HG03135 (cell line): Measurements from ENCODE around the gene DTL.

Source experiments
- ATAC-seq: cut with Tn5 transposase; IDR thresholded peaks from one replicate; pipeline ENCODE4 v1.9.1; 2021; ENCODE audit warnings: mild to moderate bottlenecking, moderate library complexity; ENCODE audit not compliant: unreplicated experiment

DTL gene

GRCh38 chr1:212121779-212122178 is 86.2 kb downstream of the DTL start:
- no peak for ATAC-seq

DNA sequence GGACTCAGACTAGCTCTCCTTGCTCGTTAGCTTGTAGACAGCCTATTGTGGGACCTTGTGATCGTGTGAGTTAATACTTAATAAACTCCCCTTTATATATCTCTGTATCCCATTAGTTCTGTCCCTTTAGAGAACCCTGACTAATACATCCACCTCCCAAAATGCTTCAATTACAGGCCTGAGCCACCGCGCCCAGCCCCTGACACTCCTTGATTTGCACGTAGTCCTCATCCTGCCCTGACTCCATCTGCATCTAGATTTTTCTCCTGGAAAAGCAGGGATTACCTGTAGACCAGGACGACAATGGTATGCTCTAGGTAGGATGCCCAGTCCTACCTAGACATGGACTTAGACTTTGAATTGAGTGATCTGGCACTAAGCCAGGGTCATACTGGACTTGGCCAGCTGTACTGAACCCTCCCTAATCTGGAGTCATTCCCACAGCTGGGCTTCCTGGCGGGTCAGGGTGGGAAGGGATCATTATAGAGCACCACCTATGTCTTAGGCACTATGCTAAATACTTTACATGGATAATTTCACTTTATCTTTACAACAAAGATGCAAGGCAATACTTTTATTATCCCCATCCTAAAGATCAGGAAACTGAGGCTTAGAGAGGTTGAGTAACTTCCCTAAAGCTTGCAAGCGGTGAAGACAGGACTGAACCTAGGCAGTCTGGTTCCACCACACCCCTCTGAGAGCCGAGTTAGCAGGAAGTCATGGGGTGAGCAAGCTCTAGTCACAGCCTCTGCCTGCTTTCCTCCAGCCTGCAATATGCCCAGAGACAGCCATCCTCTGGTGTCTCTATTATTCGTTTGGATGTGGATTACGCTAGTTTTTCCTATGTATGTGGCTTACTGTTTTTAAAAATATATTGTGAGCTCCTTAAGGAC is 89.4 kb downstream of the DTL start:
- no peak for ATAC-seq

- no peak for ATAC-seq
Observed at GRCh38 chr1:212125654-212126053, 90.1 kb downstream of the DTL start.

- ATAC-seq = no peak
Observed at GRCh38 chr1:212127221-212127620, 91.7 kb downstream of the DTL start.

- ATAC-seq = no peak
Observed at GRCh38 chr1:212129781-212130180, 94.2 kb downstream of the DTL start.

GRCh38 chr1:212132025-212132424 is 96.5 kb downstream of the DTL start:
- ATAC-seq = no peak

DNA sequence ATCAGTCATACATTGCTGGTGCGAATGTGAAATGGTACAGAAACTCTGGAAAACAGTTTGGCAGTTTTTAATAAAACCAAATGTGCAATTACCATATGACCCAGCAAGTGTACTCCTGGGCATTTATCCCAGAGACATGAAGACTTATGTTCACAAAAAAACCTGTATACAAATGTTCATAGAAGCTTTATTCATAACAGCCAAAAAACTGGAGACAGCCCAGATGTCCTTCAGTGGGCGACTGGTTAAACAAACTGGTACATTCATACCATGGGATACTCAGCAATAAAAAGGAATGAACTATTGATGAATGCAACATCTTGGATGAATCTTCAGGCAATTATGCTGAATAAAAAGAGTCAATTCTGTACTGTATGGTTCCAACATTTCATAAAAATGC is 97.8 kb downstream of the DTL start:
- no peak for ATAC-seq

GRCh38 chr1:212135166-212135565 is 99.6 kb downstream of the DTL start:
- ATAC-seq = no peak

GRCh38 chr1:212137854-212138253 is 102.3 kb downstream of the DTL start:
- no peak for ATAC-seq

DNA sequence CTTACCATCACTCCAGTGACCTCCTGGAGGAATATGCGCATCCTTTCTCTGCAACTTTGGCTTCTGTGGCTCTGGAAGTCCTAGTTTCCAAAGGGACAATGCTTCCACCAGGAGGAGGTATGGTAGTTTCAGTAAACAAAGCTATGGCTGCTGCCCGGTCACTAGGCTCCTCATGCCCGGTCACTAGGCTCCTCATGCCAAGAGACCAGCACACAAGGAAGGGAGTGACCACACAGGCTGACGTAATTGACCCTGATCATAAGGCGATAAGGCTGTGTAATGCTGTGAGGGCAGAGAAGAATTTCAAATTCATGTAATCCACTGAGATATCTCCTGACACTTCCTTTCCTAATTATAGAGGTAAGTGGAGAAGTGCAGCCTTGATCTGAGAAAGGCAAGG is 102.9 kb downstream of the DTL start:
- ATAC-seq = no peak

DNA sequence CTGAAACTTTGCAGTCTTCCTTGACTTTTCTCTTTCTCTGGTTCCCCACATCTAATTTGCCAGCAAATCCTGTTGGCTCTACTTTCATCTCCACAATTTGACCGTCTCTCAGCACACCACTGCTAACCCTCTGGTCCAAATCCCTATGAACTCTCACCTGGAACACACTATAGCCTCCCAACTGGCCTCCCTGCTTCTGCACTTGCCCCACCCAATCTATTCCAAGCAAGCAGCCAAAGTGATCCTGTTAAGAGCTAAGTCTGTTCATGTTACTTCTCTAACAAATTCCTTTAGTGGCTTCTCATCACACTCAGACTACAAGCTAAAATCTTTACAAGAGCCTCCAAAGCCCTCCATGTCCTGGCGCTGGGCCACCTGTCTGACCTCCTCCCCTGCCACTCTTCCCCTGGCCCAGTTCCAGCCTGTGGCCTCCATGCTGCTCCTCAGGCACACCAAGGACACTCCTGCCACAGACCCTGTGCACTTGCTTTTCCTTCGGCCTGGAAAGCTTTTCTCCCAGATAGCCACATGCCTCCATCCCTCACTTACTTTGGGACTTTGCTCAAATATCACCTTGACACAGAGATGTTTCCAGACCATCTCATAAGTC is 104.1 kb downstream of the DTL start:
- no peak for ATAC-seq

- no peak for ATAC-seq
Observed at GRCh38 chr1:212141404-212141803, 105.9 kb downstream of the DTL start.

DNA sequence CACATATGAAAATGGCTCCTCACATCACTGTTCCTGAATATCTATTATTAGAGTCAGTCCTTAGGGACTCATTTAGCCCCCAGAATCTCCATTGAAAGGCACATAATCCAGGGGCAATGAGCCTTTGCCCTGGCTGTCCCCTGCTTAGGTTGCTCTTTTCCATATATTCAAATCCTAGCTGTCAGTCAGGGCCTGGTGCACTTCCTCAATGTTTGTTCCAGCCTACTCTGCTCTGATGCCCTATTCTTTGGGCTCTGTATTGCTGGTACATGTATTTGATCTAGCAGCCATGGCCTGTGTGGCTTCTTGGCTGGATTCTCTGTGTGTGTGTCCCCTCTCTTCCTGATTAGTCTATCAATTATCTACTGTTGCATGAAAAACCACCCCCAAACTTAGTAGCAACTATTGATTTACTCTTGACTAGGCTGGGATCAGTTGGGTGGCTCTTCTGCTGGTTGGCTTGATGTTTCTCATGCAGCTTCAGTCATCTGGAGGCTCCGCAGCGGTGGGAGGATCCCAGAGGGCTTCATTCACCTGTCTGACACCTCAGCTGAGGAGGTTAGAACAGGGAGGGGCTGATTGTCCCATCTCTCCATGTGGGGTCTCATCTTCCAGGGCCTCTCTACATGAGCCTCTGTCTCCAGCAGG is 107.5 kb downstream of the DTL start:
- ATAC-seq = no peak

DNA sequence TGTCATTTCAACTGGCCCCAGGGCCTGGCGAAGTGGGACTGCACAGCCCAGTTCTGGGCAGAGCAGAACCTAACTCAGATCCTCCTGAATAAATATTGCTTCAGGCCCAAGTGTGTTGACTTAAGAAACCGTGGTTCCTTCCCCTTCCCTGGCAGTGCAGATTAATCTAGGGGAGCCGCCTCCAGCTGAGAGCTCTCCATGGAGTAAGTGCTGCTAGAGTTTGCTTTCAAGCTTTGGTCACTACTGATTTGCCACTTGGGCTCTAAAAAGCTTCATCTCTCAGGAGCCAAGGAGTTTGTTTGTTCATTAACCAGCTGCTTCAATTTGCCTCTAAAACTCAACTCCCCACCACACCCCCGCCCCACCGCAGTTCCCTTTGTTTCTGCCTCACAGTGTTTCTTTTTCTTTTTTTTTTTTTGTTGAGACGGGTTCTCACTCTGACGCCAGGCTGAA is 112.1 kb downstream of the DTL start:
- ATAC-seq = no peak

- ATAC-seq = no peak
Observed at GRCh38 chr1:212149566-212149965, 114.0 kb downstream of the DTL start.

DNA sequence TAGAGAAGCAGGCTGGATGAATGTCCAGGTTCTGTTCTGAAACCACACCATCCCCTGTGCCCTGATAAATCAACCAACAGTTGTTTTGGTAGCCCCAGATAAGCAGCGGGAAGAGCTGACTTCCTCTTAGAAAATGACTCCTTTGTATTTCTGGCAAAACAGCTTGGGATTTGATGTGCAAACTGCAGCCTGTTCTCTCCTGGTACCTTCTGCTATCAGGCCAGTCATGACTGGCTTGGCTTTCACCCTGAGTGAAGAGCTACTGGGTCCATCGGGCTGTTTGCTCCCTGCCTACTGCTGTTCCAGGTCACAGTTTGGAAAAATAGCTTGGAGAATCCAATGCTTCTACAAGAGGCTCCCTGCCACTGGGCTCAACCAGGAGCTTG is 116.8 kb downstream of the DTL start:
- ATAC-seq = no peak

DNA sequence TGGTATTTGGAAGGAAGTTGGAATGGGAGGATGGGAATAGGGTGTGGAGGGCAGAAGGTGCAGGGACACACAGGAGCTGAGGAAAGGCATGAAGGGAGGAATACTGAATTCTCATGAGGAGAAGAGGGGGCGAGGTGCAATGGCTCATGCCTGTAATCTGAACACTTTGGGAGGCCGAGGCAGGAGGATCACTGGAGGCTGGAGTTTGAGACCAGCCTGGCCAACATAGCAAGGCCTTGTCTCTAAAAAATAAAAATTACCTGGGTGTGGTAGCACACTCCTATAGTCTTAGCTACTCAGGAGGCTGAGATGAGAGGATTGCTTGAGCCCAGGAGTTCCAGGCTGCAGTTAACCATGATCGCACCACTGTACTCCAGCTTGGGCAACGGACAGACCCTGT is 117.3 kb downstream of the DTL start:
- no peak for ATAC-seq

DNA sequence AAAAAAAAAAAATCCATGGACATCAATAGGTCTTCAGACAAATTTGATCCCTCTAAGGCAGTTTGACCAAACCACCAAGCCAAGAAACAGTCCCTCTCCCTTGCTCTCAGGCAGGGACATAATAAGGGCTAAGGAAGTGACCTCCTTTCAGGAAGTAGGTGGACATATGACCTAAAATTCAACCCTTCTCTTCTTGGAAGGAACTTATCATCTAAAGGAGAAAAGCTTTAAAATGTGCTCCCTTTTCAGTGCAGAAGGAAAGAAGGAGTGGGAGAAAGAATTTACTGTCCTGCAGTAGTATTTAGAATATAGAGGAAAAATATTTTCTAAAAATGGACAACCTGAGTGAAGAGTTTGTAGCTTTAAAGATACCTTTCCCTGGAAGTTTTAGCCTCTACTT is 118.1 kb downstream of the DTL start:
- ATAC-seq = no peak
